ENCODE measurements around the gene HAGH. TPM values are rescaled to one million over a fixed set of nuclear protein-coding genes. Genes with fewer than 3 reads are reported as not detected.
"Not testable (repeated sequence)": the region's sequence is repeated elsewhere in the genome, so short reads cannot be mapped to it uniquely, and the experiment has no call there.

Gene HAGH
- total RNA-seq, 2 experiments from 2014 or later: 29.9 to 30.1 TPM

GRCh38 chr16:1817716-1818115, 8.9 kb downstream of the HAGH start:
- peaks cover 1% of the 10 kb centered on the region for H3K36me3 Mint-ChIP-seq (ENCODE audit: low read depth)
- no peak overlapping the region for H3K27ac Mint-ChIP-seq
- intact Hi-C loops (cut with micrococcal nuclease): no loop called here
- no peak for DNase-seq
- no peak overlapping the region for H3K4me3 Mint-ChIP-seq
- peaks cover 5% of the 10 kb centered on the region for H3K4me1 Mint-ChIP-seq (ENCODE audit: low read depth)
- no peaks in the 10 kb centered on the region for H3K27me3 Mint-ChIP-seq (ENCODE audit: low read depth)
- no peaks in the 10 kb centered on the region for H3K9me3 Mint-ChIP-seq
- CTCF ChIA-PET: interaction anchor here (0.6 kb wide), 1 partner anchor 124 kb away, joined by 3 read pairs; no protein-coding TSS in a partner anchor

DNA sequence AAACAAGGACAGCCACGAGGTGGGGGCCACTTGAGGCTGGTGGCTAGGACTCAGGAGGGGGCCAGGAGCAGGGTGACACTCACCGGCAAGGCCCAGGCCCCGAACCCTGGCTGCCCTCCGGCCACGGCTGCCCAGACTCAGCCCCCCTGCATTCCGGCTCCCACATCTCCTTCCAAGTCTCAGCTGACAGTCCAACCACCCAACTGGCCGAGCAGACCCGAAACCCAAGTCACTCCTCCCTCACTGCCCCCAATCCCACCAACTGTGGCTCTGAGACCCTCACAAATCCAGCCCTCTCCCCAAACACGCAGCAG, 9.4 kb downstream of the HAGH start:
- no peak overlapping the region for H3K4me3 Mint-ChIP-seq
- peaks cover 1% of the 10 kb centered on the region for H3K36me3 Mint-ChIP-seq (ENCODE audit: low read depth)
- intact Hi-C loops (cut with micrococcal nuclease): no loop called here
- H3K27ac Mint-ChIP-seq: no peak overlapping the region
- CTCF ChIA-PET: interaction anchor here (0.6 kb wide), 1 partner anchor 124 kb away, joined by 3 read pairs; no protein-coding TSS in a partner anchor
- DNase-seq: no peak
- peaks cover 10% of the 10 kb centered on the region for H3K4me1 Mint-ChIP-seq (ENCODE audit: low read depth)
- H3K27me3 Mint-ChIP-seq (ENCODE audit: low read depth): no peaks in the 10 kb centered on the region
- H3K9me3 Mint-ChIP-seq: no peaks in the 10 kb centered on the region

GRCh38 chr16:1816396-1817275, 10.0 kb downstream of the HAGH start:
- no peak overlapping the region for H3K27ac Mint-ChIP-seq
- H3K4me1 Mint-ChIP-seq (ENCODE audit: low read depth): peaks cover 10% of the 10 kb centered on the region
- H3K4me3 Mint-ChIP-seq: no peak overlapping the region
- H3K9me3 Mint-ChIP-seq: no peaks in the 10 kb centered on the region
- CTCF ChIA-PET: no interaction called here
- intact Hi-C loops (cut with micrococcal nuclease): no loop called here
- peaks cover 1% of the 10 kb centered on the region for H3K36me3 Mint-ChIP-seq (ENCODE audit: low read depth)
- no peak for DNase-seq
- no peaks in the 10 kb centered on the region for H3K27me3 Mint-ChIP-seq (ENCODE audit: low read depth)

- no peak overlapping the region for H3K4me3 Mint-ChIP-seq
- no peaks in the 10 kb centered on the region for H3K27me3 Mint-ChIP-seq (ENCODE audit: low read depth)
- no peak overlapping the region for H3K27ac Mint-ChIP-seq
- CTCF ChIA-PET: no interaction called here
- H3K36me3 Mint-ChIP-seq (ENCODE audit: low read depth): peaks cover 1% of the 10 kb centered on the region
- H3K9me3 Mint-ChIP-seq: no peaks in the 10 kb centered on the region
- DNase-seq: no peak
- H3K4me1 Mint-ChIP-seq (ENCODE audit: low read depth): peaks cover 10% of the 10 kb centered on the region
- intact Hi-C loops (cut with micrococcal nuclease): no loop called here
Measured at GRCh38 chr16:1815461-1815860, 11.2 kb downstream of the HAGH start.

DNA sequence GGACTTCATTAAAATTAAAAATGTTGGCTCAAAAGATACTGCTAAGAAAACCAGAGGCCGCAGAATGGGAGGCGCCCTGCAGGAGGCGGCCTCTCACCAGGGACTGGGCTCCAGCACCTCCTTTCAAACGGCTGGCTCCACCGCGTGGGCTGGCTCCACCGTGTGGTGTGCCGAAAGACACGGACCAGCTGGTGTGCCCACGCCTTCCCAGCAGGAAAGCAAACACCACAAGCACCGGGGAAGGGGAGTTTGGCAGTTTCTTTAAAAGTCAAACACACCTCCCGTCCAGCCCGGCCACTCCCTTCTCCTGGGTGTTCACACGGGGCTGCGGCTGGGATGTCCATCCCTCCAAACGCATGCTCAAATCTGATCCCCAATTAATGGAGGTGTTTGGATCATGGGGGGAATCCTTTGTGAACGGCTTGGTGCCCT, 13.9 kb downstream of the HAGH start:
- intact Hi-C loops (cut with micrococcal nuclease): loop anchor here (1.0 to 2.0 kb wide), 2 partner anchors 52 to 117 kb away; no protein-coding TSS in a partner anchor
- Mint-ChIP-seq H3K36me3 (ENCODE audit: low read depth) (no peaks in the 10 kb centered on the region), H3K9me3 (no peaks in the 10 kb centered on the region), H3K4me3 (no peak overlapping the region), H3K4me1 (ENCODE audit: low read depth) (peaks cover 10% of the 10 kb centered on the region), H3K27ac (no peak overlapping the region), H3K27me3 (ENCODE audit: low read depth) (no peaks in the 10 kb centered on the region)
- DNase-seq: peak; percentile 80
- CTCF ChIA-PET: interaction anchor here (1.9 to 3.4 kb wide), 3 partner anchors 30 to 116 kb away, joined by 4 to 14 read pairs (median 7); partner anchors contain the start of genes MAPK8IP3, NUBP2 and SPSB3

DNA sequence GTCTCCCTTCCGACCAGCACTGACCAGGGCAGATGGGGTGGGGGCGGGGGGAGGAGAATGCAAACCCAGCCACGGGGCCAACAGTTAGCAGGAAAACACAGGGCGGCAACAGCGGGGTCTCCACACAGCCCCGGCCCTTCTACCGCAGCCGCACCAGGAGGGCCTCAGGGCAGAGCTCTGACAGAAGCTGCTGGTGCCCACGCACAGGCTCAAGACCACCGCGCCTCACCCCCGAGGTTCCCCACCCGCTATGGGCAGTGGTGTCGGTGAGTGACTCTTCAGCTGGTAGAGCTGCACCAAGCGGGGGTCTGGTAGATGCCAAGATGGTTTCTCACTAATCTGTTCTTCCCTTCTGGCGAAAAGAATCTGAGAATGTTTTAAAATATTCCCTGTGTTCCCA, 16.1 kb downstream of the HAGH start:
- H3K36me3 Mint-ChIP-seq (ENCODE audit: low read depth): peaks cover 6% of the 10 kb centered on the region
- H3K27ac Mint-ChIP-seq: no peak overlapping the region
- H3K4me1 Mint-ChIP-seq (ENCODE audit: low read depth): peaks cover 10% of the 10 kb centered on the region
- H3K9me3 Mint-ChIP-seq: no peaks in the 10 kb centered on the region
- CTCF ChIA-PET: interaction anchor here (1.3 to 3.4 kb wide), 2 partner anchors 10 to 119 kb away, joined by 4 to 14 read pairs; no protein-coding TSS in a partner anchor
- no peaks in the 10 kb centered on the region for H3K27me3 Mint-ChIP-seq (ENCODE audit: low read depth)
- intact Hi-C loops (cut with micrococcal nuclease): no loop called here
- DNase-seq: no peak
- no peak overlapping the region for H3K4me3 Mint-ChIP-seq

DNA sequence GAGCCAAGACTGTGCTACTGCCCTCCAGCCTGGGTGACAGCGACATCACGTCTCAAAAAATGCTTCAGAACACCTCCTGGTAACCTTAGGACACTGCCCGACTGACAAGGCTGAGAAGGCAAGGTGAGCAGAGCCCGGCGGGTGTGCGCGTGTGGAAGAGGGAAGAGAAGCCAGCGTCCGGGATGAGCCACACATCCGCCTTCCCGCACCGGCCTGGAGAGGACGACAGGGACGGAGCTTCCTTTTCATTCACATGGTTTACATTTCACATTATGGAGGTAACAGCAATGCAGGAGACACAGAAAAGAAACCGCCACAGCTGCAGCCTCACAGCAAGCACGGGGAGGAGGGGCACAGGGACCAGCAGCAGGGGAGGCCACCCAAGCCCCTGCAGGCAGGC, 16.5 kb downstream of the HAGH start:
- no peak overlapping the region for H3K4me3 Mint-ChIP-seq
- peaks cover 10% of the 10 kb centered on the region for H3K4me1 Mint-ChIP-seq (ENCODE audit: low read depth)
- CTCF ChIA-PET: interaction anchor here (3.4 kb wide), 1 partner anchor 119 kb away, joined by 14 read pairs; no protein-coding TSS in a partner anchor
- no peaks in the 10 kb centered on the region for H3K27me3 Mint-ChIP-seq (ENCODE audit: low read depth)
- H3K27ac Mint-ChIP-seq: no peak overlapping the region
- no peak for DNase-seq
- no peaks in the 10 kb centered on the region for H3K9me3 Mint-ChIP-seq
- H3K36me3 Mint-ChIP-seq (ENCODE audit: low read depth): peaks cover 6% of the 10 kb centered on the region
- intact Hi-C loops (cut with micrococcal nuclease): no loop called here

- Mint-ChIP-seq H3K27me3 (ENCODE audit: low read depth) (no peaks in the 10 kb centered on the region), H3K4me3 (no peak overlapping the region), H3K9me3 (no peaks in the 10 kb centered on the region), H3K36me3 (ENCODE audit: low read depth) (peaks cover 6% of the 10 kb centered on the region), H3K4me1 (ENCODE audit: low read depth) (peaks cover 10% of the 10 kb centered on the region), H3K27ac (no peak overlapping the region)
- intact Hi-C loops (cut with micrococcal nuclease): no loop called here
- CTCF ChIA-PET: no interaction called here
- no peak for DNase-seq
Measured at GRCh38 chr16:1809281-1809801, 17.3 kb downstream of the HAGH start.

- H3K27me3 Mint-ChIP-seq (ENCODE audit: low read depth): no peaks in the 10 kb centered on the region
- H3K27ac Mint-ChIP-seq: no peak overlapping the region
- intact Hi-C loops (cut with micrococcal nuclease): no loop called here
- peaks cover 10% of the 10 kb centered on the region for H3K4me1 Mint-ChIP-seq (ENCODE audit: low read depth)
- no peak for DNase-seq
- peaks cover 6% of the 10 kb centered on the region for H3K36me3 Mint-ChIP-seq (ENCODE audit: low read depth)
- CTCF ChIA-PET: no interaction called here
- H3K4me3 Mint-ChIP-seq: no peak overlapping the region
- H3K9me3 Mint-ChIP-seq: no peaks in the 10 kb centered on the region
Measured at GRCh38 chr16:1808691-1809090, 17.9 kb downstream of the HAGH start.

GRCh38 chr16:1807626-1808025, 19.0 kb downstream of the HAGH start:
- Mint-ChIP-seq H3K9me3 (no peaks in the 10 kb centered on the region), H3K27me3 (ENCODE audit: low read depth) (no peaks in the 10 kb centered on the region), H3K4me1 (ENCODE audit: low read depth) (peaks cover 4% of the 10 kb centered on the region), H3K36me3 (ENCODE audit: low read depth) (peaks cover 6% of the 10 kb centered on the region), H3K27ac (no peak overlapping the region), H3K4me3 (no peak overlapping the region)
- CTCF ChIA-PET: interaction anchor here (1.3 kb wide), 1 partner anchor 25 kb away, joined by 4 read pairs; the partner anchor contains the start of genes NUBP2 and SPSB3
- DNase-seq: no peak
- intact Hi-C loops (cut with micrococcal nuclease): no loop called here

DNA sequence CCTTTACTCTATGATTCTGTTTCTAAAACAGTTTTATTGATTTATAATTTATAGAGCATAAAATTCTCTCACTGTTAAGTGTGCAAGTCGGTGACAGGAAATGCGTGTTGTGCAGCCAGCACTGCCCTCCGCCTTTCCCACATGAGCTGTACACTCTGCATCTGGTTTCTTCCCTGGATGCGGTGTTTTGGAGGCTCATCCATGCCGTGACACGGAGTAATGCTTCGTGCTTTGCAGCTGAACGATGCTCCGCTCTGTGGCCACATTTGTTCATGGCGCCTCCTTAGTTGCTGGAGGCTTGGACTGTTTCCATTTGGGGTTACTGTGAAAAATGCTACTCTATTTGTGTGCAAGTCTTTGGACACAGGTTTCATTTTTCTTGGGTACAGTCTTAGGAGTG, 25.9 kb downstream of the HAGH start:
- Mint-ChIP-seq H3K9me3 (peaks cover 18% of the 10 kb centered on the region), H3K36me3 (ENCODE audit: low read depth) (peaks cover 6% of the 10 kb centered on the region), H3K4me3 (no peak overlapping the region), H3K27me3 (ENCODE audit: low read depth) (no peaks in the 10 kb centered on the region), H3K27ac (no peak overlapping the region), H3K4me1 (ENCODE audit: low read depth) (no peaks in the 10 kb centered on the region)
- CTCF ChIA-PET: interaction anchor here (1.2 kb wide), 1 partner anchor 10 kb away, joined by 4 read pairs; no protein-coding TSS in a partner anchor
- intact Hi-C loops (cut with micrococcal nuclease): no loop called here
- no peak for DNase-seq

GRCh38 chr16:1799263-1799662, 27.4 kb downstream of the HAGH start:
- H3K9me3 Mint-ChIP-seq: peaks cover 18% of the 10 kb centered on the region
- H3K27me3 Mint-ChIP-seq (ENCODE audit: low read depth); H3K27ac Mint-ChIP-seq; DNase-seq; CTCF ChIA-PET; H3K4me3 Mint-ChIP-seq; H3K36me3 Mint-ChIP-seq (ENCODE audit: low read depth); intact Hi-C loops (cut with micrococcal nuclease); H3K4me1 Mint-ChIP-seq (ENCODE audit: low read depth): not testable (repeated sequence)
